ENCODE measurements around the gene TPP2.

The TPP2 gene

GRCh38 chr13:102596147-102597028 is at the start of gene TPP2:
Gene TPP2 (plus strand): TSS chr13:102596986. CDS start chr13:102597039, 53 bp downstream.
- in situ Hi-C loops (cut with MboI; ENCODE audit: low sequenced_read_pairs) = loop anchor here (10.0 kb wide), 1 partner anchor 248 kb away; the partner anchor contains the start of gene ERCC5

DNA sequence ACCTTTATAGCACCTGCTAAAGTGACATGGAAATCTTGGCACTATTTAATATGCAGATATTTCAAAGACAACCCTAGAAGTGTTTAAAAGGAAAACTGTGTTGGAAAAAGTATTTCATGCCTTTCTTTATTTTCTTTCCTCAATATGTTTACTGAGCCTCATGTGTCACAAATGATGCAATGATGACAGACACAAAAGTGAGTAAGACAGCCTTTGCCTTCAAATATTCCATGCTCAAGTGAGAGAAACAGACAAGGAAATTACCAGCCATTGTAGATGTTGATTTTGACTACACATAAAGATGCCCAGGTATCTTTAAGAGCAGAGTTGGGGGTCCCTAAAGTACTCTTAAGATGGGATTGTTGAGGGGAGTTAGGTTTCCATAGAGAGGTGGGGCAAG is 48.0 kb upstream of the TPP2 start:
- in situ Hi-C loops (cut with MboI; ENCODE audit: low sequenced_read_pairs) = no loop called here

GRCh38 chr13:102550507-102550906 is 46.3 kb upstream of the TPP2 start:
- in situ Hi-C loops (cut with MboI; ENCODE audit: low sequenced_read_pairs) = no loop called here

- in situ Hi-C loops (cut with MboI; ENCODE audit: low sequenced_read_pairs) = no loop called here
Measured at GRCh38 chr13:102555914-102556553, 40.8 kb upstream of the TPP2 start.

GRCh38 chr13:102556806-102557205 is 40.0 kb upstream of the TPP2 start:
- in situ Hi-C loops (cut with MboI; ENCODE audit: low sequenced_read_pairs) = no loop called here

DNA sequence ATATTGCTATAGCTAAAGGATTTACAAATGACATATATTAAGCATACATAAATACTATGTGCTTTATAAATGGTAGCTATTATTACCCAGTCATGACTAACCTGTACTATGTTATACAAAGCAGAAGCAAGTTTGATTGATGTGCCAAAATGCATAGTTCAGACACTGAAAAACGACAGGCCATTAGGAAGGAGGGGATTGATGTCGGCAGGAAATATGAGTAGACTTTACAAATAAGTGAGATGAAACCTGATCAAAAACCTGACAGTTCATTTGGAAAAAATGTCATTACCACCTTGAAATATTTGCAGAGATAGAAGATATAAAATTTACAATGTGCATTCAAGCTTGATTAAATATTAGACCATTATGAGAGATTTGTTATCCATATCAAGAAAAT is 38.8 kb upstream of the TPP2 start:
- in situ Hi-C loops (cut with MboI; ENCODE audit: low sequenced_read_pairs) = no loop called here

DNA sequence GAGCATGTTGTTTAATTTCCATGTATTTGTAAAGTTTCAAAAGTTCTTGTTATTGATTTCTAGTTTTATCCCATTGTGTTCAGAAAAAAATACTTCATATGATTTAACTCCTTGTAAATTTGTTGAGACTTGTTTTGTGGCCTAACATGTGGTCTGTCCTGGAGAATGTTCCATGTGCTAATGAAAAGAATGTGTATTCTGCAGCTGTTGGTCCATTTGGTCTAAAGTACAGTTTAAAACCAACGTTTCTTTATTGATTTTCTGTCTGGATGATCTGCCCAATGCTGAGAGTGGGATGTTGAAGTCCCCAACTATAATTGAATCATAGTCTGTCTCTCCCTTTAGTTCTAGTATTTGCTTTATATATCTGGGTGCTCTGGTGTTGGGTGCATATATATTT is 34.9 kb upstream of the TPP2 start:
- in situ Hi-C loops (cut with MboI; ENCODE audit: low sequenced_read_pairs) = no loop called here

- in situ Hi-C loops (cut with MboI; ENCODE audit: low sequenced_read_pairs) = no loop called here
Measured at GRCh38 chr13:102563267-102563666, 33.5 kb upstream of the TPP2 start.

DNA sequence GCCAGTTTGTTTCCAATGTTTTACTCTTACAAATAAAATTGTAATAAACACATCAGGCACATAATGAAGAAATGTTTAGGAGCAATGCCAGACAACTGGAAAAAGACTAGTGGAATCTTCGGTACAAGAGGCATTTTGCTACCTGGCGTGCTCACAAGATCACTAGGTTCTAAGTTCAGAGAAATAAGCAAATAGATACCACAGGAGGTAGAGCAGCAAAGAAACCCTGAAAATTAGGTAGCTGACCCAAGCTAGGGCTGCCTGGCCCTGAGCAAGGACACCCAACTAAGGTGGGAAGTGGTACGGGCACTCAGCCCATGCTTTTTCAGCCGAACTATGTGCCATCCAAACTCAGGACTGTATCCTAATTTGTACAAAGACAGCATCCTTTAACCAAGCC is 32.2 kb upstream of the TPP2 start:
- in situ Hi-C loops (cut with MboI; ENCODE audit: low sequenced_read_pairs) = no loop called here

- in situ Hi-C loops (cut with MboI; ENCODE audit: low sequenced_read_pairs) = no loop called here
Measured at GRCh38 chr13:102566513-102566912, 30.3 kb upstream of the TPP2 start.

GRCh38 chr13:102567857-102568256 is 28.9 kb upstream of the TPP2 start:
- in situ Hi-C loops (cut with MboI; ENCODE audit: low sequenced_read_pairs) = no loop called here

GRCh38 chr13:102569488-102569887 is 27.3 kb upstream of the TPP2 start:
- in situ Hi-C loops (cut with MboI; ENCODE audit: low sequenced_read_pairs) = no loop called here

DNA sequence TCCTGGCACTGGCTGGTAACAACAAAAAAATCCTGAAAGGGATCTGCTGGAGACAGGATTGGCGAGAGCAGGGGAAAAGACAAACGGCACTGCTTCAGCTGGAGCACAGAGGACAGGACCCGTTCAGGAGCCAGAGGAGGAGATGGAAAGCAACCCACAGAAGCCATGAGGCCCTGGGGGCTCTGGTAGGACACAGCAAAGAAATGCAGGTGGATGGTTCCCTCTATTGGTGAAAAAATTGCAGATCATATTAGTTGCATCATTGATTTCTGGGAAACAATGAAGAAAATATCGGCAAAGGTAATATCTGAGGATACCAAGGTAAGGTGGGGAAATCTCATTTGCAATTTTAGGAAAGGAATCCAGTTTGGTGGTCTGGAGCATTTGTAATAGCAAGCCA is 25.7 kb upstream of the TPP2 start:
- in situ Hi-C loops (cut with MboI; ENCODE audit: low sequenced_read_pairs) = no loop called here

DNA sequence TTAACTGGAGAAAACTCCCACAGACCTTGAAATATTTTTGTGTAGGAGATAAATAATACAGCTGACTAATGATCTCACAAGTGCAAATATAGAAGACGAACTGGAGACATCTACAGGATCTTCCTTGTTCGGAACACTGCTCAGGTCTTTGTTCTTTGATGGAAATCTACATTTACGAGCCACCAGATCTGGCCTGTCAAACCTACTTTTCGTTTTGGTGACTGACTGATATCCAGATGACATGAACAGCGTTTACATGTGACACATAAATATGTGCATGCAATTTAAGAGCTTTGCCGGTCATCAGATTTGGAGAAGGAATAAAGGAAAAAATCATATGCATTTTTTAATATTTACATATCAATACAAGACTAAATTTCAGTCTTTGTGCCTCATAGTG is 24.5 kb upstream of the TPP2 start:
- in situ Hi-C loops (cut with MboI; ENCODE audit: low sequenced_read_pairs) = no loop called here

- in situ Hi-C loops (cut with MboI; ENCODE audit: low sequenced_read_pairs) = no loop called here
Measured at GRCh38 chr13:102580552-102581169, 16.1 kb upstream of the TPP2 start.

- in situ Hi-C loops (cut with MboI; ENCODE audit: low sequenced_read_pairs) = no loop called here
Measured at GRCh38 chr13:102582256-102582655, 14.5 kb upstream of the TPP2 start.

DNA sequence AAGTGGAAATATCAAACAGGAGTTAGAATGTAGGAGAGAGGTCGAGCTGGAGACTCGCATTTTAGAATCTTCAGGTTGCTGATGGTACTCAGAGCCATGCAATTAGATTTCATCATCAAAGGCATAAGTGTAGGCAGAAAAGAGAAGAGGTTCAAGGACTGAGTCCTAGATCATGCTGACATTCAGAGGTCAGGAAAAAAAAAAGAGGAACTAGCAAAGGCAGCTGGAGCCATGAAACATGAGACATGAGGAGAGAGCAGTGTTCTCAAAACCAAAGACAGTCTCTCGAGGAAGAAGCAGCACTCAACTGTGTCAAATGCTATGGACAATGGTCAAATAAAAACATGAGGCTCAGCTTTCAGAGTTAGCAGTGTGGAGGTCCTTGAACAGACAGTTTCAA is 12.4 kb upstream of the TPP2 start:
- in situ Hi-C loops (cut with MboI; ENCODE audit: low sequenced_read_pairs) = no loop called here

GRCh38 chr13:102586615-102587014 is 10.2 kb upstream of the TPP2 start:
- in situ Hi-C loops (cut with MboI; ENCODE audit: low sequenced_read_pairs) = no loop called here

- in situ Hi-C loops (cut with MboI; ENCODE audit: low sequenced_read_pairs) = no loop called here
Measured at GRCh38 chr13:102587916-102588315, 8.9 kb upstream of the TPP2 start.

GRCh38 chr13:102589301-102589822 is 7.4 kb upstream of the TPP2 start:
- in situ Hi-C loops (cut with MboI; ENCODE audit: low sequenced_read_pairs) = no loop called here

DNA sequence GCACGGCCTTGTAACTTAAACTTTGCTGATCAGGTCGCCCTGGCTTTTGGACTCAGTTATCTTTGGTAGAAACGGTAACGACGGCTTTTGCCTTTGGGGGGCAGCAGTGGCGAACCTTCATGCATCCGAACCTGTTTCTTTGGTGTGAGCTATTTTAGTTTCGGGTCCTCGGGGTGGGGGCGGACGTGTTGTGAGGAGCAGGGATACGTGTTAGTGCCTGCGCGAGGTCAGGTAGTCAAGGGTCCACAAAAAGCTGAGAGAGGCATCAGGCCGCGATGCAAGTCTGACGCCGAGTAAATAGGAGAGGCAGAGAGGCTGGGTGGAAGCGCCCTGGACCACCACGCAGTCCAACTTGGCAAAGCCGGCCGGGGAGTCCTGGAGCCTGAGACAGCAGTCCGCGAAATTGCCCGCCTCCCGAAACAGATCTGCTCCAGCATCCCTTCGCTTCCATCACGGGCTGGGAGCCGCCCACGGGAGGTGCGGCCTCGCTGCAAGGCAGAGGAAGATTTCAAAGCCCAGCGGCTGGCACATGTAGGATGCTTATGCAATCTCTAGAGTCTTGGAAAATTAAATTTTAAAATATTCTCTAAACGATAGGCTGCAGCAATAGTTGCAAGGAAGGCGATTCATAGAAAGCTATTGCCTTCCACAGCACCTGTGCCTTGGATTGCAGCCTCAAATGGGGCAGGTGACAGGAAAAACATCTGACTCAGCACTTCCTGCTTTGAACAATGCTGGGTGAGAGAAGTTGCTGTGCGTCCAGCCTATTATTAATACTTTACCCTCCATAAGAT is 4.6 kb upstream of the TPP2 start:
- in situ Hi-C loops (cut with MboI; ENCODE audit: low sequenced_read_pairs) = loop anchor here (10.0 kb wide), 1 partner anchor 253 kb away; the partner anchor contains the start of gene ERCC5

All from HL-60/S4 treated with phorbol 12-myristate 13-acetate at 8.2 ng/mL for 4 days and 3 days (cell line).